K562 (cell line): ENCODE results near the gene SYCP1.

Experiments
- CTCF ChIP-seq, 3 experiments: IDR thresholded peaks in 2 of 3; conservative IDR thresholded peaks in 1 of 3; 2 replicates each; pipeline ENCODE4 v1.5.1; 2011 to 2012; ENCODE audit warnings: low read length in 3 of 3, mild to moderate bottlenecking in 3 of 3, control low read depth in 2 of 3, improper control_type of control experiment in 1 of 3, inconsistent platforms in 1 of 3, low read depth in 1 of 3, mixed read lengths in 1 of 3, moderate library complexity in 1 of 3; ENCODE audit not compliant: insufficient read depth in 2 of 3
- JUNB ChIP-seq: fragments of 450-650 bp; formaldehyde crosslinking; conservative IDR thresholded peaks from 2 replicates; pipeline ENCODE4 v1.4.0; 2020; ENCODE audit warnings: mild to moderate bottlenecking
- KAT8 ChIP-seq: fragments of 450-650 bp; IDR thresholded peaks from 2 replicates; pipeline ENCODE4 v1.6.1; 2016; ENCODE audit warnings: low read depth, mild to moderate bottlenecking
- MAZ ChIP-seq, 2 experiments: fragments of 450-650 bp in 1 of 2; sonication (generic) in 1 of 2; formaldehyde crosslinking; IDR thresholded peaks in 1 of 2; conservative IDR thresholded peaks in 1 of 2; 2 replicates each; pipeline versions ENCODE4 v1.4.0 to v1.5.0; 2020; ENCODE audit warnings: mild to moderate bottlenecking in 1 of 2, missing genetic modification reagents in 1 of 2
- NFIX ChIP-seq: fragments of 250-450 bp; sonication (Bioruptor Pico); IDR thresholded peaks from 2 replicates; pipeline ENCODE4 v1.4.0; 2020; ENCODE audit warnings: low read depth, mild to moderate bottlenecking, moderate library complexity
- PHF8 ChIP-seq: fragments of 200-600 bp; sonication (generic); IDR thresholded peaks from 2 replicates; pipeline ENCODE4 v1.6.1; 2012; ENCODE audit warnings: mixed run types, mild to moderate bottlenecking, inconsistent platforms, low read length, moderate library complexity, borderline replicate concordance
- POLR2A ChIP-seq: fragments of 450-650 bp; conservative IDR thresholded peaks from 2 replicates; pipeline ENCODE4 v1.6.1; 2016
- POLR2AphosphoS5 ChIP-seq: IDR thresholded peaks from 2 replicates; pipeline ENCODE4 v1.6.1; 2011; ENCODE audit warnings: mild to moderate bottlenecking, low read depth, low read length, moderate library complexity; ENCODE audit not compliant: control insufficient read depth, insufficient read depth
- RBFOX2 ChIP-seq: fragments of 200-400 bp; formaldehyde crosslinking; IDR thresholded peaks from 2 replicates; pipeline ENCODE4 v1.6.1; 2017; ENCODE audit warnings: low read depth, mild to moderate bottlenecking, low read length, moderate library complexity
- SIN3A ChIP-seq, 2 experiments: fragments of 150-350 bp in 1 of 2; IDR thresholded peaks; 2 replicates each; pipeline ENCODE4 v1.6.1; 2011 to 2016; ENCODE audit warnings: borderline replicate concordance in 2 of 2, low read depth in 2 of 2, low read length in 2 of 2, mild to moderate bottlenecking in 2 of 2, moderate library complexity in 2 of 2; ENCODE audit not compliant: control insufficient read depth in 1 of 2
- TAF1 ChIP-seq: IDR thresholded peaks from 2 replicates; pipeline ENCODE4 v1.6.1; 2011; ENCODE audit warnings: mild to moderate bottlenecking, low read length, moderate library complexity; ENCODE audit not compliant: insufficient read depth, control insufficient read depth, severe bottlenecking; ENCODE audit errors: extremely low read depth
- USF2 ChIP-seq: sonication (generic); formaldehyde crosslinking; IDR thresholded peaks from 2 replicates; pipeline ENCODE4 v1.5.0; 2020; ENCODE audit warnings: missing genetic modification reagents
- ZNF41 ChIP-seq: fragments of 250-450 bp; sonication (Bioruptor Pico); conservative IDR thresholded peaks from 2 replicates; pipeline ENCODE4 v1.4.0; 2020; ENCODE audit warnings: mild to moderate bottlenecking
- ZNF655 ChIP-seq: fragments of 250-450 bp; sonication (Bioruptor Pico); IDR thresholded peaks from 2 replicates; pipeline ENCODE4 v1.5.0; 2021

- TF ChIP-seq POLR2A (no peak), KAT8 (no peak), PHF8 (no peak), RBFOX2 (no peak), CTCF (IDR thresholded peaks at IDR 0.05 in 2 of 3, conservative IDR thresholded peaks at IDR 0.05 in 1 of 3; ENCODE audit: insufficient read depth in 2 of 3, low read depth in 1 of 3, low read length in 3 of 3) (no peak), USF2 (CRISPR knock-in tag) (no peak), TAF1 (no peak), MAZ (CRISPR knock-in tag; conservative IDR thresholded peaks at IDR 0.05 in 1 of 2, IDR thresholded peaks at IDR 0.05 in 1 of 2) (no peak), ZNF655 (no peak), NFIX (no peak), ZNF41 (CRISPR knock-in tag) (no peak), SIN3A (IDR thresholded peaks at IDR 0.05; ENCODE audit: borderline replicate concordance in 2 of 2, control insufficient read depth in 1 of 2, low read depth in 2 of 2, low read length in 2 of 2) (no peak), POLR2AphosphoS5 (no peak), JUNB (no peak)
These were observed 143.0 kb downstream of the SYCP1 start for GRCh38 chr1:114997510-114998289.
